GM12873 (cell line): Measurements from ENCODE around the gene MGAT2.

ENCODE experiments used
- TF ChIP-seq, protein P1 (sequence below): IDR thresholded peaks from 2 replicates; pipeline ENCODE4 v1.5.1; 2012; ENCODE audit warnings: low read depth, mild to moderate bottlenecking, moderate library complexity, low read length, control low read depth; ENCODE audit not compliant: insufficient read depth; ENCODE audit errors: missing control alignments

The MGAT2 gene

DNA sequence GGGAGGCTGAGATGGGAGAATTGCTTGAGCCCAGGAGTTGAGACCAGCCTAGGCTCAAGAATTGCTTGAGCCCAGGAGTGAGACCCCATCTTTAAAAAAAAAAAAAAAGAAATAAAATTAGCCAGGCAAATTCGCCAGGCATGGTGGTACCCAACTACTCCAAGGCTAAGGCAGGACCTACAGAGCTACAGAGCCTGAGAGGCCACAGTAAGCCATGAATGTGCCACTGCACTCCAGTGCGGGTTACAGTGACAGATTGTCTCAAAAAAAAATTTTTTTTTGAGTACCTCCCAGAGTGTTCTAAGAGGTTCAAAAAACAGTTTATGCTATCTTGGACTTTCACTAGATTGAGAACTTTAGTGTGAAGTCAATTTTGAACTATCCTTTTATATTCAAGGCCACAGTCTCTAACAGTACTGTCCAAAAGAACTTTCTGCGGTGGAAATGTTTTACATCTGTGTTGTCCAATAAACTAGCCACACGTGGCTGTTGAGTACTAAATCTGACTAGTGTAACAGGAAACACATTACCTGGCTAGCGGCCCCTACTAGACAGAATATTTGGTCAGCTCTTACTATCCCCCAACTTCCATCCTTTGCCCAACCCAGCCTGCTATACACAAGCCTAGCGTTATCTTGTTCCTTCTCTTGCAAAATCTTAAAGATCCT is 2.6 kb upstream of the MGAT2 start:
- TF ChIP-seq, protein P1, sequence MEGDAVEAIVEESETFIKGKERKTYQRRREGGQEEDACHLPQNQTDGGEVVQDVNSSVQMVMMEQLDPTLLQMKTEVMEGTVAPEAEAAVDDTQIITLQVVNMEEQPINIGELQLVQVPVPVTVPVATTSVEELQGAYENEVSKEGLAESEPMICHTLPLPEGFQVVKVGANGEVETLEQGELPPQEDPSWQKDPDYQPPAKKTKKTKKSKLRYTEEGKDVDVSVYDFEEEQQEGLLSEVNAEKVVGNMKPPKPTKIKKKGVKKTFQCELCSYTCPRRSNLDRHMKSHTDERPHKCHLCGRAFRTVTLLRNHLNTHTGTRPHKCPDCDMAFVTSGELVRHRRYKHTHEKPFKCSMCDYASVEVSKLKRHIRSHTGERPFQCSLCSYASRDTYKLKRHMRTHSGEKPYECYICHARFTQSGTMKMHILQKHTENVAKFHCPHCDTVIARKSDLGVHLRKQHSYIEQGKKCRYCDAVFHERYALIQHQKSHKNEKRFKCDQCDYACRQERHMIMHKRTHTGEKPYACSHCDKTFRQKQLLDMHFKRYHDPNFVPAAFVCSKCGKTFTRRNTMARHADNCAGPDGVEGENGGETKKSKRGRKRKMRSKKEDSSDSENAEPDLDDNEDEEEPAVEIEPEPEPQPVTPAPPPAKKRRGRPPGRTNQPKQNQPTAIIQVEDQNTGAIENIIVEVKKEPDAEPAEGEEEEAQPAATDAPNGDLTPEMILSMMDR: no peak

DNA sequence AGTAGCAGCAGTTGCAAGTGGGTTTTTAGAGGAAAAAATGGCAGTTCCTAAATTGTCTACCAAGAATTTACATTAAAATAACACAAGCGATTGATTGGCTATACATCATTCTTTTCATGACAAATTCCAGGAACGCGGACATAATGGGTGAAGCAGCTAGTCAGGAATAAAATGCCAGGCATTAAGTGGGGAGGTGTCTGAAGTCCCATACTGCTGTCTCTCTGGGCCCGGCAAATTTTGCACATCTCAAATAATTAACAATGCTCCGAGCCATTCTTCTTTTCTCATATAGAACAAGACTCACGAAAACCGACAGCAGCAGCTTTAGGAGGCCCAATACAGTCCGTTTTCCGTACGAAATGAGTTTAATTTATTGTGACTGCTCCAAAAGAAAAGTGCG is 869 bp upstream of the MGAT2 start:
- TF ChIP-seq, protein P1: no peak

DNA sequence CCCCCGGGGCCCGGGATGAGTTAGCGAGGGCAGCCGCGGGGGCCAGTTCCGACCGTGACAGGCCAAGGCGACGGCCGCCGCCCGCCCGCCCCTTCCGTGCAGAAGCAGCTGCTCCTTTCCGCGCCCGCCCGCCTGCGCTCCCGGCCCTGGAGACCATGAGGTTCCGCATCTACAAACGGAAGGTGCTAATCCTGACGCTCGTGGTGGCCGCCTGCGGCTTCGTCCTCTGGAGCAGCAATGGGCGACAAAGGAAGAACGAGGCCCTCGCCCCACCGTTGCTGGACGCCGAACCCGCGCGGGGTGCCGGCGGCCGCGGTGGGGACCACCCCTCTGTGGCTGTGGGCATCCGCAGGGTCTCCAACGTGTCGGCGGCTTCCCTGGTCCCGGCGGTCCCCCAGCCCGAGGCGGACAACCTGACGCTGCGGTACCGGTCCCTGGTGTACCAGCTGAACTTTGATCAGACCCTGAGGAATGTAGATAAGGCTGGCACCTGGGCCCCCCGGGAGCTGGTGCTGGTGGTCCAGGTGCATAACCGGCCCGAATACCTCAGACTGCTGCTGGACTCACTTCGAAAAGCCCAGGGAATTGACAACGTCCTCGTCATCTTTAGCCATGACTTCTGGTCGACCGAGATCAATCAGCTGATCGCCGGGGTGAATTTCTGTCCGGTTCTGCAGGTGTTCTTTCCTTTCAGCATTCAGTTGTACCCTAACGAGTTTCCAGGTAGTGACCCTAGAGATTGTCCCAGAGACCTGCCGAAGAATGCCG is 699 bp downstream of the MGAT2 start:
- TF ChIP-seq, protein P1: no peak

DNA sequence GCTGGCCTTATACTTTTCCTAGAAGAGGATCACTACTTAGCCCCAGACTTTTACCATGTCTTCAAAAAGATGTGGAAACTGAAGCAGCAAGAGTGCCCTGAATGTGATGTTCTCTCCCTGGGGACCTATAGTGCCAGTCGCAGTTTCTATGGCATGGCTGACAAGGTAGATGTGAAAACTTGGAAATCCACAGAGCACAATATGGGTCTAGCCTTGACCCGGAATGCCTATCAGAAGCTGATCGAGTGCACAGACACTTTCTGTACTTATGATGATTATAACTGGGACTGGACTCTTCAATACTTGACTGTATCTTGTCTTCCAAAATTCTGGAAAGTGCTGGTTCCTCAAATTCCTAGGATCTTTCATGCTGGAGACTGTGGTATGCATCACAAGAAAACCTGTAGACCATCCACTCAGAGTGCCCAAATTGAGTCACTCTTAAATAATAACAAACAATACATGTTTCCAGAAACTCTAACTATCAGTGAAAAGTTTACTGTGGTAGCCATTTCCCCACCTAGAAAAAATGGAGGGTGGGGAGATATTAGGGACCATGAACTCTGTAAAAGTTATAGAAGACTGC is 1.5 kb downstream of the MGAT2 start:
- TF ChIP-seq, protein P1: no peak

DNA sequence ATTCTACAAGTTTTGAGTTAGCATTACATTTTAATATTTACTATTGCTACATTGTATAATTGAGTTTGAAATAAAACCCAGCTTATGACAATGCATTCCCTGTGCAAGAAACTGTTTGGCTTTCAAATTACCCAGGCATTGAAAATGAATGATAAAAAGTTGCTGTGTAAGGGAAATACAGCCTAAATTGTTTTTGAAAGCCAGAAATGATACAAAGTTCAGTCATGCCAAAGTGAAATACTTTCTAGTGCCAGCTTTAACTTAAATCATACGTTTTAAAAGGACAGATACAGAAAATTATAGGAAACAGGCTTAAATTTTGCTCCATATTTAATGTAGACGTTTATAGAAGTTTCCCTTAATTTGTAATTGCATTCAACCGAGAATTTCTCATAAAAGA is 2.8 kb downstream of the MGAT2 start:
- TF ChIP-seq, protein P1: no peak

DNA sequence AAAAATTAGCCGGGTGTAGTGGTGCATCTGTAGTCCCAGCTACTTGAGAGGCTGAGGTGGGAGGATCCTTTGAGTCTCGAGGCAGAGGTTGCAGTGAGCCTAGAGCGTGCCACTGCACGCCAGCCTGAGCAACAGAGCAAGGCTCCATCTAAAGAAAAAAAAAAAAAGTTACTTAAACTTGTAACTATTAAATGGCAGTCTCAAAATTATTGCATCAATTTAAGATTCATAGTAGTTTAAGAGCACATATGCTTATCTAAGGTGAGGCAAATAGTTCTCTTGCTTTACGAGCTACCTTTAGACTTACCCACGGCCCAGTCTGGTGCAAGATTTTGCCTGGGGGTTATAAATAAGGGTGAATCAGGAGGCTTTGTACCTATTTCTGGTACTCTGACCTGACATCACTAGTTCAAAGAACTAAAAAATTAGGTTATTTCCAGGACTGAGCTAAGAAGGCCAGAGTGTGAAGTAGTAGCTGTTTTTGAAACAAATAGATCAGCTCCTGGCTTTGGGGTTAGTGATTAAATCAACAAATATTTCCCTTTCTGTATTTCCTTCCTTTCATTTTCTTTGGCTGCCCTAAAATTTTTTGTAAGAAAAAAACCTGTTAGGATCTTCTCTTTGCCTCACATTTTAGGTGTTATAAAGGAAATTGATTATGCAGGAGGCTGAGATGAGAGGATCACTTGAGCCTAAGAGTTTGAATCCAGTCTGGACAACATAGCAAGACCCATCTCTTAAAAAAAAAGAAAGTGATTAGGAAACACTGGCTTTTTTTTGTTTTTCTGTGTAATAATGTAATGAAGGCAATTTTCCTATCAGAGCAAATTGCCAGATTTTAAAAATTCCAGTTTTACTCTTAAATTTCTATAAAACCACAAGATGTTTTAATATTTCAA is 3.6 kb downstream of the MGAT2 start:
- TF ChIP-seq, protein P1: no peak
